K562 (cell line): Measurements from ENCODE around the gene PGAM2.
"Not testable (repeated sequence)": the region's sequence is repeated elsewhere in the genome, so short reads cannot be mapped to it uniquely, and the experiment has no call there.

ENCODE experiments used
- CHD1 ChIP-seq: fragments of 200-600 bp; sonication (generic); IDR thresholded peaks from one replicate; pipeline ENCODE4 v1.6.1; 2012; ENCODE audit warnings: mild to moderate bottlenecking, moderate library complexity, low read length, inconsistent platforms
- CREM ChIP-seq: IDR thresholded peaks from 2 replicates; pipeline ENCODE4 v1.6.1; 2014; ENCODE audit warnings: antibody characterized with exemption, low read depth
- EP300 ChIP-seq: IDR thresholded peaks from 2 replicates; pipeline ENCODE4 v1.6.1; 2012; ENCODE audit warnings: low read length, improper control_type of control experiment
- GABPB1 ChIP-seq: sonication (generic); formaldehyde crosslinking; IDR thresholded peaks from 2 replicates; pipeline ENCODE4 v1.8.0; 2022; ENCODE audit warnings: mild to moderate bottlenecking, missing genetic modification reagents
- MCM2 ChIP-seq: fragments of 450-650 bp; IDR thresholded peaks from 2 replicates; pipeline ENCODE4 v1.6.1; 2017; ENCODE audit warnings: low read depth, mild to moderate bottlenecking
- PHB2 ChIP-seq: fragments of 450-650 bp; IDR thresholded peaks from 2 replicates; pipeline ENCODE4 v1.6.1; 2017; ENCODE audit warnings: low read depth
- POLR2A ChIP-seq: fragments of 450-650 bp; conservative IDR thresholded peaks from 2 replicates; pipeline ENCODE4 v1.6.1; 2016
- TBP ChIP-seq: optimal IDR thresholded peaks from 2 replicates; pipeline ENCODE3; 2011; ENCODE audit warnings: low read depth, low read length, improper control_type of control experiment
- ZNF124 ChIP-seq: sonication (generic); formaldehyde crosslinking; IDR thresholded peaks from 2 replicates; pipeline ENCODE4 v1.8.1; 2022; ENCODE audit warnings: missing genetic modification reagents
- ZNF274 ChIP-seq: IDR thresholded peaks from 2 replicates; pipeline ENCODE4 v1.6.1; 2011; ENCODE audit warnings: low read depth, mild to moderate bottlenecking, low read length, moderate library complexity, borderline replicate concordance
- TF ChIP-seq, protein P1 (sequence below), 3 experiments: IDR thresholded peaks in 2 of 3; conservative IDR thresholded peaks in 1 of 3; 2 replicates each; pipeline ENCODE4 v1.5.1; 2011 to 2012; ENCODE audit warnings: low read length in 3 of 3, mild to moderate bottlenecking in 3 of 3, control low read depth in 2 of 3, improper control_type of control experiment in 1 of 3, inconsistent platforms in 1 of 3, low read depth in 1 of 3, mixed read lengths in 1 of 3, moderate library complexity in 1 of 3; ENCODE audit not compliant: insufficient read depth in 2 of 3
- TF ChIP-seq, protein P2 (sequence below): fragments of 150-350 bp; conservative IDR thresholded peaks from 2 replicates; pipeline ENCODE4 v1.6.1; 2014; ENCODE audit warnings: low read length
- TF ChIP-seq, protein P3 (sequence below): sonication (generic); formaldehyde crosslinking; IDR thresholded peaks from 2 replicates; pipeline ENCODE4 v1.8.0; 2022; ENCODE audit warnings: mild to moderate bottlenecking, missing genetic modification reagents
- TF ChIP-seq, protein P4 (sequence below), 2 experiments: fragments of 200-800 bp in 1 of 2; sonication (Bioruptor generic) in 1 of 2; sonication (generic) in 1 of 2; formaldehyde crosslinking in 1 of 2; IDR thresholded peaks in 1 of 2; conservative IDR thresholded peaks in 1 of 2; 2 replicates each; pipeline versions ENCODE4 v1.5.0 to v1.6.1; 2016 to 2020; ENCODE audit warnings: missing compliant biosample characterization in 1 of 2, missing genetic modification characterization in 1 of 2, missing genetic modification reagents in 1 of 2

DNA sequence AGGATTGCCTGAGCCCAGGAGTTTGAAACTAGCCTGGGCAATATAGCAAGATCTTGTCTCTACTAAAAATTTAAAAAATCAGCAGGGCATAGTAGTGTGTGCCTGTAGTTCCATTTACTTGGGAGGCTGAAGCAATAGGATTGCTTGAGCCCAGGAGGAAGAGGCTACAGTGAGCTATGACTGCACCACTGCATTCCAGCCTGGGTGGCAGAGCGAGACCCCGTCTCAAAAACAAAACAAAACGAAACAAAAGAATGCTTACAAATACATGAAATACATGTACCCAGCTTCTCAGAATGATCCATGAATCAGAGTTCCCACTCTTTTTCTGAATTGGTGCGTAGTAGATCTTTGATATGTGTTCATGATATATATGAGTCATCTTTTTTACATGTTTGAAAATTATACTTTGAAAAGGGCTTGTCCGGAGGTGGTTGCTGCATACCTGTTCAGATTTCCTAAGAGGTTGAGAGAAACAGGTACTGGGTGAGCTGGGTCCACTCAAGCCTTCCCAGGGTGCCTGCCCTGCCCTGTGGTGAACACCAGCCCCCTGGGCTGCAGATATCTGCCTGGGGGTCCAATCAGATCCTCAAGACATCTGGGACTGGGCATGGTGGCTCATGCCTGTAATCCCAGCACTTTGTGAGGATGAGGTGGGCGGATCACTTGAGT lies 42.4 kb downstream of the PGAM2 start:
- not testable (repeated sequence) for TF ChIP-seq POLR2A; ZNF274; GABPB1 (CRISPR knock-in tag); TBP; CREM; PHB2; EP300; MCM2; CHD1; ZNF124 (CRISPR knock-in tag)
- TF ChIP-seq, protein P1, sequence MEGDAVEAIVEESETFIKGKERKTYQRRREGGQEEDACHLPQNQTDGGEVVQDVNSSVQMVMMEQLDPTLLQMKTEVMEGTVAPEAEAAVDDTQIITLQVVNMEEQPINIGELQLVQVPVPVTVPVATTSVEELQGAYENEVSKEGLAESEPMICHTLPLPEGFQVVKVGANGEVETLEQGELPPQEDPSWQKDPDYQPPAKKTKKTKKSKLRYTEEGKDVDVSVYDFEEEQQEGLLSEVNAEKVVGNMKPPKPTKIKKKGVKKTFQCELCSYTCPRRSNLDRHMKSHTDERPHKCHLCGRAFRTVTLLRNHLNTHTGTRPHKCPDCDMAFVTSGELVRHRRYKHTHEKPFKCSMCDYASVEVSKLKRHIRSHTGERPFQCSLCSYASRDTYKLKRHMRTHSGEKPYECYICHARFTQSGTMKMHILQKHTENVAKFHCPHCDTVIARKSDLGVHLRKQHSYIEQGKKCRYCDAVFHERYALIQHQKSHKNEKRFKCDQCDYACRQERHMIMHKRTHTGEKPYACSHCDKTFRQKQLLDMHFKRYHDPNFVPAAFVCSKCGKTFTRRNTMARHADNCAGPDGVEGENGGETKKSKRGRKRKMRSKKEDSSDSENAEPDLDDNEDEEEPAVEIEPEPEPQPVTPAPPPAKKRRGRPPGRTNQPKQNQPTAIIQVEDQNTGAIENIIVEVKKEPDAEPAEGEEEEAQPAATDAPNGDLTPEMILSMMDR (IDR thresholded peaks at IDR 0.05 in 2 of 3, conservative IDR thresholded peaks at IDR 0.05 in 1 of 3; ENCODE audit: insufficient read depth in 2 of 3, low read depth in 1 of 3, low read length in 3 of 3), result not testable (repeated sequence)
- TF ChIP-seq, protein P2, sequence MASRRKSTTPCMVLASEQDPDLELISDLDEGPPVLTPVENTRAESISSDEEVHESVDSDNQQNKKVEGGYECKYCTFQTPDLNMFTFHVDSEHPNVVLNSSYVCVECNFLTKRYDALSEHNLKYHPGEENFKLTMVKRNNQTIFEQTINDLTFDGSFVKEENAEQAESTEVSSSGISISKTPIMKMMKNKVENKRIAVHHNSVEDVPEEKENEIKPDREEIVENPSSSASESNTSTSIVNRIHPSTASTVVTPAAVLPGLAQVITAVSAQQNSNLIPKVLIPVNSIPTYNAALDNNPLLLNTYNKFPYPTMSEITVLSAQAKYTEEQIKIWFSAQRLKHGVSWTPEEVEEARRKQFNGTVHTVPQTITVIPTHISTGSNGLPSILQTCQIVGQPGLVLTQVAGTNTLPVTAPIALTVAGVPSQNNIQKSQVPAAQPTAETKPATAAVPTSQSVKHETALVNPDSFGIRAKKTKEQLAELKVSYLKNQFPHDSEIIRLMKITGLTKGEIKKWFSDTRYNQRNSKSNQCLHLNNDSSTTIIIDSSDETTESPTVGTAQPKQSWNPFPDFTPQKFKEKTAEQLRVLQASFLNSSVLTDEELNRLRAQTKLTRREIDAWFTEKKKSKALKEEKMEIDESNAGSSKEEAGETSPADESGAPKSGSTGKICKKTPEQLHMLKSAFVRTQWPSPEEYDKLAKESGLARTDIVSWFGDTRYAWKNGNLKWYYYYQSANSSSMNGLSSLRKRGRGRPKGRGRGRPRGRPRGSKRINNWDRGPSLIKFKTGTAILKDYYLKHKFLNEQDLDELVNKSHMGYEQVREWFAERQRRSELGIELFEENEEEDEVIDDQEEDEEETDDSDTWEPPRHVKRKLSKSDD, result not testable (repeated sequence)
- TF ChIP-seq, protein P3, sequence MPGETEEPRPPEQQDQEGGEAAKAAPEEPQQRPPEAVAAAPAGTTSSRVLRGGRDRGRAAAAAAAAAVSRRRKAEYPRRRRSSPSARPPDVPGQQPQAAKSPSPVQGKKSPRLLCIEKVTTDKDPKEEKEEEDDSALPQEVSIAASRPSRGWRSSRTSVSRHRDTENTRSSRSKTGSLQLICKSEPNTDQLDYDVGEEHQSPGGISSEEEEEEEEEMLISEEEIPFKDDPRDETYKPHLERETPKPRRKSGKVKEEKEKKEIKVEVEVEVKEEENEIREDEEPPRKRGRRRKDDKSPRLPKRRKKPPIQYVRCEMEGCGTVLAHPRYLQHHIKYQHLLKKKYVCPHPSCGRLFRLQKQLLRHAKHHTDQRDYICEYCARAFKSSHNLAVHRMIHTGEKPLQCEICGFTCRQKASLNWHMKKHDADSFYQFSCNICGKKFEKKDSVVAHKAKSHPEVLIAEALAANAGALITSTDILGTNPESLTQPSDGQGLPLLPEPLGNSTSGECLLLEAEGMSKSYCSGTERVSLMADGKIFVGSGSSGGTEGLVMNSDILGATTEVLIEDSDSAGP (CRISPR knock-in tag), result not testable (repeated sequence)
- TF ChIP-seq, protein P4, sequence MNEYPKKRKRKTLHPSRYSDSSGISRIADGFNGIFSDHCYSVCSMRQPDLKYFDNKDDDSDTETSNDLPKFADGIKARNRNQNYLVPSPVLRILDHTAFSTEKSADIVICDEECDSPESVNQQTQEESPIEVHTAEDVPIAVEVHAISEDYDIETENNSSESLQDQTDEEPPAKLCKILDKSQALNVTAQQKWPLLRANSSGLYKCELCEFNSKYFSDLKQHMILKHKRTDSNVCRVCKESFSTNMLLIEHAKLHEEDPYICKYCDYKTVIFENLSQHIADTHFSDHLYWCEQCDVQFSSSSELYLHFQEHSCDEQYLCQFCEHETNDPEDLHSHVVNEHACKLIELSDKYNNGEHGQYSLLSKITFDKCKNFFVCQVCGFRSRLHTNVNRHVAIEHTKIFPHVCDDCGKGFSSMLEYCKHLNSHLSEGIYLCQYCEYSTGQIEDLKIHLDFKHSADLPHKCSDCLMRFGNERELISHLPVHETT (CRISPR knock-in tag; conservative IDR thresholded peaks at IDR 0.05 in 1 of 2, IDR thresholded peaks at IDR 0.05 in 1 of 2), result not testable (repeated sequence)
